ENCODE results near the gene MRPL24.
A peak's percentile ranks its signal among the peaks of the same experiment; 100 is the strongest.

MRPL24 gene

DNA sequence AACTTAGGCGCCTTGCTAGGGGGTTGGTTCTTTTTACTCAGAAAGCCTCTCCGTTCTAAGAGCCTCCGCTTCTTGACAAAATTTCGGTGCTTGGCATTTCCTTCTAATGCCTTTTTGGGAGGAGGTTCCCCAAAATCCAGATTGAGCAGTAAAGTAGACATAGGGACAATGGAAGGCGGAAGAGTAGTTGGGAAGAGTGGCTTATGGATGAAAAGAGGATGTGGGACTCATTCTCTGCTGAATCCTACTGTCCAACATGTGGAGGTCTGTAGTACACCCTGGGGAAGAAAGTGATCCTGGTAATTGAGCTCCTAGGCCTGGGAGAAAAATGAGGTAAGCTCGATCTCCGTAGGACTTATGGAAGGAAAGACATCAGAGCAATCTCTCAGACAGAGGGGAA is 13.4 kb downstream of the MRPL24 start:
- DNase-seq: no peak
- no peaks in the 10 kb centered on the region for H3K9me3 Mint-ChIP-seq
- H3K27ac Mint-ChIP-seq: no peak overlapping the region
- peaks cover 26% of the 10 kb centered on the region for H3K36me3 Mint-ChIP-seq
- H3K4me1 Mint-ChIP-seq: peaks cover 35% of the 10 kb centered on the region
- H3K27me3 Mint-ChIP-seq: no peaks in the 10 kb centered on the region
- CTCF ChIA-PET: interaction anchor here (0.6 to 5.1 kb wide), 29 partner anchors 11 to 201 kb away, joined by 3 to 224 read pairs (median 12); partner anchors contain the start of genes CRABP2, HAPLN2, HDGF and INSRR
- no peak overlapping the region for H3K4me3 Mint-ChIP-seq

GRCh38 chr1:156726549-156727226 is 14.2 kb downstream of the MRPL24 start:
- peaks cover 27% of the 10 kb centered on the region for H3K36me3 Mint-ChIP-seq
- no peaks in the 10 kb centered on the region for H3K27me3 Mint-ChIP-seq
- peak; percentile 75 for DNase-seq
- H3K4me3 Mint-ChIP-seq: no peak overlapping the region
- CTCF ChIA-PET: interaction anchor here (0.6 to 5.1 kb wide), 60 partner anchors 10 to 724 kb away, joined by 3 to 224 read pairs (median 8); partner anchors contain the start of genes CRABP2, GPATCH4, HAPLN2 and HDGF
- H3K27ac Mint-ChIP-seq: no peak overlapping the region
- peaks cover 35% of the 10 kb centered on the region for H3K4me1 Mint-ChIP-seq
- H3K9me3 Mint-ChIP-seq: no peaks in the 10 kb centered on the region

- Mint-ChIP-seq H3K4me3 (no peak overlapping the region), H3K27ac (no peak overlapping the region), H3K4me1 (peaks cover 31% of the 10 kb centered on the region), H3K36me3 (peaks cover 31% of the 10 kb centered on the region), H3K9me3 (no peaks in the 10 kb centered on the region), H3K27me3 (no peaks in the 10 kb centered on the region)
- CTCF ChIA-PET: interaction anchor here (0.6 to 5.1 kb wide), 63 partner anchors 10 to 724 kb away, joined by 3 to 224 read pairs (median 8); partner anchors contain the start of genes CRABP2, GPATCH4, HAPLN2 and HDGF
- DNase-seq: peak; percentile 89
Measured at GRCh38 chr1:156725683-156726280, 15.1 kb downstream of the MRPL24 start.

DNA sequence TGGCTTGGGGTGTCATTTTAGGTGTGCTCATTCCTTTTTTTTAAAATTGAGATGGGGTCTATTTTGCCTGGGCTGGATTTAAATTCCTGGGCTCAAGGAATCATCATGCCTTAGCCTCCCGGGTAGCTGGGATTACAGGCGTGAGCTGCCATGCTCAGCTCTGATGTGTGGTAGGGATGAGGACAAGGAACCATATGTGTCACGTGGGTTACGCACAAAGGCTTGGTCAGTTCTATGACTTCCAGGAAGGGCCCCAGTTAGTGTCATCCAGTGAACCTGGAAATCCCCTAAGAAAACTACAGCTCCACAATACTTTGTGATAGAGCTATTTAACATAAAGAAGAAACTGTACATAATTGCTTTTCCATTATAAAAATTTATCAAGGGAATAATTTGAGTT is 19.4 kb downstream of the MRPL24 start:
- H3K9me3 Mint-ChIP-seq: no peaks in the 10 kb centered on the region
- no peak for DNase-seq
- H3K4me3 Mint-ChIP-seq: no peak overlapping the region
- H3K27me3 Mint-ChIP-seq: no peaks in the 10 kb centered on the region
- CTCF ChIA-PET: interaction anchor here (0.8 to 1.5 kb wide), 8 partner anchors 9 to 206 kb away, joined by 3 to 12 read pairs (median 3); partner anchors contain the start of genes INSRR and NTRK1
- H3K27ac Mint-ChIP-seq: peak overlapping the region; percentile 60
- H3K4me1 Mint-ChIP-seq: peaks cover 16% of the 10 kb centered on the region
- peaks cover 34% of the 10 kb centered on the region for H3K36me3 Mint-ChIP-seq

DNA sequence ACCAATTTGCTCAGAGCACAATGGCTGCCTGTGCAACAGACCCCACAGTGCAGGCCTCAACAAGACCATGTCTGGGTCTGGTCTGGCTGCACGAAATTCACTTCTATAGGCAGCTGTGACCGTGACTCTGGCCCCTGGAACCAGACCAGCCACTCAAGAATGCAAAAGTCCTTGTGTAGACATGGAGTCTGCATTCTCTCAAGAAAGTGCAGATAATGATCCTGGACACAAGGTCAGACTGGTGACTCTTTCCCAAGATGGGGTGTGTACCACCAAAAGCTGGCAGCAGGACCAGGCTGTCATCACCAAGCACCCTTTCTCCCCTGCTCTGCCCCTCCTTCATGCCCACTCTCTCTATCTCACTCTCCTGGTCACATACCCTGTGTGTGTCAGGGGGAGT is 19.8 kb downstream of the MRPL24 start:
- Mint-ChIP-seq H3K4me1 (peaks cover 16% of the 10 kb centered on the region), H3K36me3 (peaks cover 36% of the 10 kb centered on the region), H3K27me3 (no peaks in the 10 kb centered on the region), H3K27ac (no peak overlapping the region), H3K4me3 (no peak overlapping the region), H3K9me3 (no peaks in the 10 kb centered on the region)
- no peak for DNase-seq
- CTCF ChIA-PET: interaction anchor here (0.8 to 1.5 kb wide), 8 partner anchors 9 to 206 kb away, joined by 3 to 12 read pairs (median 4); partner anchors contain the start of genes INSRR and NTRK1

DNA sequence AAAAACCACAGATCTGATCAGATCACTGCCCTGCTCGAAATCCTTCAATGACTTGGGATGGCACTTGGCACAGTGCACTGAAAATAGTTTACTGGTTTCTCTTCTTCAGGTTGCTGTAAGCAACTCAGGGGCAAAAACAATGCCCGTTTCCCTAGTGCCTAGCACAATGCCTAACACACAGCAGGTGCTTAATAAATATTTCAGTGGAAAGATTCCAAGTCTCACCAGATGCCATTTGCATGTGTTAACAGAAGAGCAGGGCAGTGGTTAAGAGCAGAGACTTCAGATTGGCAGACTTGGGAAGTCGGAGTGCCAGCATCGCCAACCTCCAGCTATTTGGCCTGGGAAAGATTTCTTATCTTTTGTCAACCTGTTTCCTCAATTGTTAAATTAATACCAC is 23.5 kb downstream of the MRPL24 start:
- no peak for DNase-seq
- CTCF ChIA-PET: interaction anchor here (4.6 to 6.0 kb wide), 2 partner anchors 9 to 28 kb away, joined by 28 to 34 read pairs; no protein-coding TSS in a partner anchor
- no peaks in the 10 kb centered on the region for H3K27me3 Mint-ChIP-seq
- H3K4me3 Mint-ChIP-seq: no peak overlapping the region
- H3K27ac Mint-ChIP-seq: no peak overlapping the region
- H3K36me3 Mint-ChIP-seq: peaks cover 29% of the 10 kb centered on the region
- no peaks in the 10 kb centered on the region for H3K4me1 Mint-ChIP-seq
- H3K9me3 Mint-ChIP-seq: no peaks in the 10 kb centered on the region

- Mint-ChIP-seq H3K4me3 (no peak overlapping the region), H3K9me3 (no peaks in the 10 kb centered on the region), H3K36me3 (peaks cover 19% of the 10 kb centered on the region), H3K4me1 (no peaks in the 10 kb centered on the region), H3K27ac (peak overlapping the region; percentile 15), H3K27me3 (no peaks in the 10 kb centered on the region)
- no peak for DNase-seq
- CTCF ChIA-PET: interaction anchor here (1.0 to 6.0 kb wide), 6 partner anchors 9 to 57 kb away, joined by 3 to 34 read pairs (median 15); partner anchors contain the start of gene CRABP2
Measured at GRCh38 chr1:156714830-156715229, 26.1 kb downstream of the MRPL24 start.

- CTCF ChIA-PET: interaction anchor here (1.8 to 6.0 kb wide), 3 partner anchors 9 to 23 kb away, joined by 4 to 28 read pairs (median 25); partner anchors contain the start of genes ISG20L2 and METTL25B
- no peak for DNase-seq
- Mint-ChIP-seq H3K9me3 (no peaks in the 10 kb centered on the region), H3K4me3 (no peak overlapping the region), H3K4me1 (peaks cover 1% of the 10 kb centered on the region), H3K27me3 (peaks cover 9% of the 10 kb centered on the region), H3K27ac (no peak overlapping the region), H3K36me3 (peaks cover 19% of the 10 kb centered on the region)
Measured at GRCh38 chr1:156712626-156713025, 28.3 kb downstream of the MRPL24 start.

GRCh38 chr1:156711011-156711817 is 29.7 kb downstream of the MRPL24 start:
- H3K4me1 Mint-ChIP-seq: peaks cover 14% of the 10 kb centered on the region
- no peak for DNase-seq
- H3K27ac Mint-ChIP-seq: no peak overlapping the region
- H3K36me3 Mint-ChIP-seq: peaks cover 12% of the 10 kb centered on the region
- H3K9me3 Mint-ChIP-seq: no peaks in the 10 kb centered on the region
- no peak overlapping the region for H3K4me3 Mint-ChIP-seq
- peaks cover 23% of the 10 kb centered on the region for H3K27me3 Mint-ChIP-seq
- CTCF ChIA-PET: interaction anchor here (0.8 to 6.0 kb wide), 11 partner anchors 9 to 103 kb away, joined by 3 to 28 read pairs (median 4); partner anchors contain the start of genes ISG20L2 and METTL25B

DNA sequence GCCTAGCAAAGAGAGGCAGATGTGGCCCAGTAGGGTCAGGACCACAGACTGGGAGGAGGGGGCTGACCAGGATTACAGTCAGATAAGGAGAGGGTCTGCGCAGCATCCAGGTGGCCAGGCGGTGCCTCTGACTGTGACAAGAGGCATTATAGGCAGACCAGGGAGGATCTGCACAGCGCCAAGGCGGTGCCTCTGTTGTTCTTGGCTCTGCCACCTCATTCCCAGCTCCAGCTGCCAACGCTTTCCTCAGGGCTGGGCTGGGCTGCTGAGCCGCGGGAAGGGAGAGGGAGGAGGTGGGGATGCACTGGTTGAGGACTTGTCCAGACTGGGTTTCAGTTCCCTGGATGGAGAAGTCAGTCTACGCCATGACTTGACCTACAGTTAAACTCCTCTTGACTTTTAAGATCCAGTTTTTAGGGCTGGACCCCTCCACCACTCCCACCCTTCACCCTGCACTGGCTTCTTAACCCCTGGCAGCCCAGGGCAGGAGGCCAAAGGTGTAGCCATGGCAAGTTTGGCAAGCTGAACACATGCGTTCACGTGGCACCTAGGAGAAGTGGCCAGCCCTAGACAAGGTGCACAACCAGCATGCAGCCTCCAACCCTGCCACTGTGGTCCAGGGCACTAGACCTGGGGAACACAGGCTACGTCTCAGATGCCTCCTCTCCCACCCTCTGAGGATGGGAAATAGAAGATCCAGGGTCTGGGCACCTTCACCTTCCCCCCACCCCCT is 31.0 kb downstream of the MRPL24 start:
- Mint-ChIP-seq H3K4me1 (peaks cover 24% of the 10 kb centered on the region), H3K36me3 (peaks cover 2% of the 10 kb centered on the region), H3K4me3 (no peak overlapping the region), H3K27ac (no peak overlapping the region), H3K27me3 (peaks cover 36% of the 10 kb centered on the region), H3K9me3 (no peaks in the 10 kb centered on the region)
- no peak for DNase-seq
- CTCF ChIA-PET: interaction anchor here (0.9 to 3.3 kb wide), 4 partner anchors 17 to 101 kb away, joined by 3 to 25 read pairs (median 3); partner anchors contain the start of genes ISG20L2 and METTL25B

DNA sequence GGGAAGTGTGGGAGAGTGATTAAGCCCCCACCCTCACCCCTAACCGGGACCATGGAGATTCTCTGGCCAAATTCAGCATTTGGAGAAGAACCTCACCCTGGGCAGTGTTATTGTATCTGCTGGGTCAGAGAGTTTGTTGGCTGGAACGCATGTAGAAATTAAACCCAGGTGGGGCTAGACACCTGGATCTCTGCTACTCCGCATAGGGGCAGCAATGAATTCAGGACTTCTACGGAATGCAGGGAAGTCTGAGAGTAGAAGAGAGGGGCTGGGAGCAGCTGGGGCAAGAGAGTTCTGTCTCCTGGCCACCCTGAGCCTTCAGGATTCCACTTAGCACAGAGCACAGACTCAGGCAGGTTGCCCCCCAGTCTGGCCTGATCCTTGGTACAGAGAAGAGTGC is 31.9 kb downstream of the MRPL24 start:
- CTCF ChIA-PET: interaction anchor here (1.1 to 12.1 kb wide), 3 partner anchors 16 to 49 kb away, joined by 3 to 237 read pairs (median 6); no protein-coding TSS in a partner anchor

DNA sequence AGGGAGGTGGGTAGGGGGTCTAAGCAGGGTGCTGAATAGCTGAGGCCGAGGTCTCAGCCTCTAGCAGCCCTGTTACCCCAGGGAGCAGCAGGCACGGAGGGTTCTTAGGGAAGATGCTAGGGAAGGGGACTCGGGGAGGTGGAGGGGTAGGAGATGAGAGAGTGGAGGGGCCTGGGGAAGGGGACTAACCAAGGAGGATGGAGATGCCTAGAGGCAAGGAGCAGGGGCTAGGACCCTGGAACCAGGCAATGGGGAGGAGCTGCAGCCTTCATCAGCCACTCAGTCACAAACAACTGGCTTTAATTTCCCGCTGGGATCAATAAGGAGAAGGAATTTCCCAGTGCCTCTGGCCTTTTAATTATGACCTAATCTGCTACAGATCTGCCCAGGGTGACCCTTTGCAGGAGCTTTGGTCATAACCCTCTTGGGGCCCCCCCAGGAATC is 32.6 kb downstream of the MRPL24 start:
- CTCF ChIA-PET: interaction anchor here (1.1 to 12.1 kb wide), 4 partner anchors 17 to 152 kb away, joined by 3 to 237 read pairs (median 8); partner anchors contain the start of genes INSRR and NTRK1
- H3K27me3 Mint-ChIP-seq: peaks cover 53% of the 10 kb centered on the region
- H3K4me3 Mint-ChIP-seq: no peak overlapping the region
- H3K36me3 Mint-ChIP-seq: no peaks in the 10 kb centered on the region
- no peak for DNase-seq
- no peaks in the 10 kb centered on the region for H3K9me3 Mint-ChIP-seq
- H3K4me1 Mint-ChIP-seq: peaks cover 24% of the 10 kb centered on the region
- no peak overlapping the region for H3K27ac Mint-ChIP-seq

More for the DNA sequence above, 31.9 kb downstream of the MRPL24 start:
- DNase-seq: no peak
- no peaks in the 10 kb centered on the region for H3K9me3 Mint-ChIP-seq
- H3K27me3 Mint-ChIP-seq: peaks cover 45% of the 10 kb centered on the region
- no peaks in the 10 kb centered on the region for H3K36me3 Mint-ChIP-seq
- H3K27ac Mint-ChIP-seq: no peak overlapping the region
- H3K4me1 Mint-ChIP-seq: peaks cover 24% of the 10 kb centered on the region
- H3K4me3 Mint-ChIP-seq: no peak overlapping the region
